Tibial nerve (tissue), 4 donors: ENCODE data around the gene RABL3. TPM values are rescaled to one million over a fixed set of nuclear protein-coding genes. Genes with fewer than 3 reads are reported as not detected.

Experiments used
- DNase-seq, 2 donors: peaks; one replicate each; pipeline ENCODE4 v3.0.0-alpha.2; 2019; ENCODE audit warnings: low spot score in 2 of 2
- H3K27ac ChIP-seq, 4 donors: fragments of 200-600 bp; sonication (generic) in 3 of 4; one replicate each; pipeline ENCODE4 v1.5.1; 2017 to 2019; ENCODE audit warnings: mild to moderate bottlenecking in 1 of 4
- H3K27me3 ChIP-seq, 2 donors: fragments of 200-600 bp; sonication (generic) in 1 of 2; one replicate each; pipeline versions ENCODE4 v1.5.1 to v1.6.0; 2017 to 2019
- H3K36me3 ChIP-seq, 3 donors: fragments of 200-600 bp; sonication (generic); one replicate each; pipeline ENCODE4 v1.5.1; 2018 to 2019
- H3K4me1 ChIP-seq, 4 donors: fragments of 200-600 bp; sonication (generic) in 3 of 4; one replicate each; pipeline ENCODE4 v1.5.1; 2017 to 2019
- H3K4me3 ChIP-seq, 4 donors: fragments of 200-600 bp; sonication (generic) in 3 of 4; one replicate each; pipeline ENCODE4 v1.5.1; 2017 to 2019; ENCODE audit warnings: mild to moderate bottlenecking in 1 of 4, moderate library complexity in 1 of 4
- H3K9me3 ChIP-seq, 4 donors: fragments of 200-600 bp; sonication (generic) in 3 of 4; one replicate each; pipeline ENCODE4 v1.5.1; 2017 to 2019
- EP300 ChIP-seq, 2 donors: sonication (generic); formaldehyde crosslinking; IDR thresholded peaks; one replicate each; pipeline ENCODE4 v1.6.1; 2017; ENCODE audit warnings: antibody characterized with exemption in 2 of 2, mild to moderate bottlenecking in 1 of 2
- POLR2A ChIP-seq, 2 donors: fragments of 450-650 bp; IDR thresholded peaks; one replicate each; pipeline ENCODE4 v1.6.1; 2017; ENCODE audit warnings: antibody characterized with exemption in 2 of 2, mild to moderate bottlenecking in 2 of 2, moderate library complexity in 2 of 2
- WGBS, 2 donors: methylation state at CpG; one replicate each; pipeline ENCODE4 v1.1.5; 2018; 5-methylcytosine and 5-hydroxymethylcytosine counted together
- total RNA-seq, 4 donors: library from RNA; depleted of rRNA; stranded (reverse); fragments of >200 nt; gene quantifications; one replicate each; pipeline ENCODE4 v1.1.0, GENCODE V29; 2016
- TF ChIP-seq, protein P1 (sequence below), 5 experiments: fragments of 200-600 bp in 3 of 5; fragments of 450-650 bp in 2 of 5; sonication (generic) in 3 of 5; IDR thresholded peaks; one replicate each; pipeline ENCODE4 v1.5.1; 2016 to 2019; ENCODE audit warnings: antibody characterized with exemption in 5 of 5, mild to moderate bottlenecking in 3 of 5, moderate library complexity in 2 of 5

Gene RABL3
- total RNA-seq, 4 donors from 2014 or later = 10.8 to 17.6 (median 15.0) TPM

DNA sequence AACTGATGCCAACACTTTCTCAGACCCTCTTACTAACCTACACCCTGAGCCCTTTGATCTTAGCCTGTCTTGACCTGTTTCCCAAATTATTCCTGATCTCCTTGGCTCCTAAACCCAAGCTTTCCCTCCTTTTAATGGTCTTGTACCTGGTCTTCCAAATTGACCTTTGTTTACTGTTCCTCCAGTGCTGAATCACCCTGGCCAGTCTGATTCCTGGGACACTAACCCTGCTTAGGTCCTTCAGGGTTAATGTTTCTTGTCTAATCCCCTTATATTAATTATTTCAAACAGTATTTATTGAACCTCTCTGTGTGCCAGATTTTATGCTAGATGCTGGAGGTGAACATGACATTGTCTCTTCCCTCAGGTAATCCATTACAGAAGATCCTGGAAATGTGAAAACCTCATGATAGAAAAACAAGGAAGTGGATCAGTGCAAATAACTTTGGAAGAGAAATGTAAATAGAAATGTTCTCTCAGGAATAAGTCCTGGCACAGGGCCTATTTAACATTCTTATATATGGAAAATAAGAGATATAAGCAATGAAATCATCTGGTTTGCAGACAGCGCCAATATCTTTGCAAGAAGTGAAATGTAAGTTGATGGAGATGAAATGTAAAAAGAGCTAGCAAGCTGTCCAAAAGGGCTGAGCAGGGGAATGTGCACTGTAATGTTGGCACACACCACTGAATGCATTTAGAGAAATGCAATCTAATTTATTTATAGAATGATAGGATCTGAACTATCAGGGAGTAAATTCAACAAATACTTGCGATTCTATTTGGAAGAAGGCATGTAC, 81.0 kb downstream of the RABL3 start:
- Histone ChIP-seq H3K9me3 (no peaks in the 10 kb centered on the region), H3K4me3 (no peak overlapping the region), H3K36me3 (no peaks in the 10 kb centered on the region), H3K27me3 (no peaks in the 10 kb centered on the region), H3K27ac (no peak overlapping the region), H3K4me1 (no peaks in the 10 kb centered on the region)
- DNase-seq = no peak
- TF ChIP-seq, protein P1, sequence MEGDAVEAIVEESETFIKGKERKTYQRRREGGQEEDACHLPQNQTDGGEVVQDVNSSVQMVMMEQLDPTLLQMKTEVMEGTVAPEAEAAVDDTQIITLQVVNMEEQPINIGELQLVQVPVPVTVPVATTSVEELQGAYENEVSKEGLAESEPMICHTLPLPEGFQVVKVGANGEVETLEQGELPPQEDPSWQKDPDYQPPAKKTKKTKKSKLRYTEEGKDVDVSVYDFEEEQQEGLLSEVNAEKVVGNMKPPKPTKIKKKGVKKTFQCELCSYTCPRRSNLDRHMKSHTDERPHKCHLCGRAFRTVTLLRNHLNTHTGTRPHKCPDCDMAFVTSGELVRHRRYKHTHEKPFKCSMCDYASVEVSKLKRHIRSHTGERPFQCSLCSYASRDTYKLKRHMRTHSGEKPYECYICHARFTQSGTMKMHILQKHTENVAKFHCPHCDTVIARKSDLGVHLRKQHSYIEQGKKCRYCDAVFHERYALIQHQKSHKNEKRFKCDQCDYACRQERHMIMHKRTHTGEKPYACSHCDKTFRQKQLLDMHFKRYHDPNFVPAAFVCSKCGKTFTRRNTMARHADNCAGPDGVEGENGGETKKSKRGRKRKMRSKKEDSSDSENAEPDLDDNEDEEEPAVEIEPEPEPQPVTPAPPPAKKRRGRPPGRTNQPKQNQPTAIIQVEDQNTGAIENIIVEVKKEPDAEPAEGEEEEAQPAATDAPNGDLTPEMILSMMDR (IDR thresholded peaks at IDR 0.05) = no peak
- TF ChIP-seq POLR2A (IDR thresholded peaks at IDR 0.05) = no peak
- TF ChIP-seq EP300 (IDR thresholded peaks at IDR 0.05) = no peak
- WGBS, 2 donors = 29 to 31% methylated on average over 2 of the region's 2 CpGs

DNA sequence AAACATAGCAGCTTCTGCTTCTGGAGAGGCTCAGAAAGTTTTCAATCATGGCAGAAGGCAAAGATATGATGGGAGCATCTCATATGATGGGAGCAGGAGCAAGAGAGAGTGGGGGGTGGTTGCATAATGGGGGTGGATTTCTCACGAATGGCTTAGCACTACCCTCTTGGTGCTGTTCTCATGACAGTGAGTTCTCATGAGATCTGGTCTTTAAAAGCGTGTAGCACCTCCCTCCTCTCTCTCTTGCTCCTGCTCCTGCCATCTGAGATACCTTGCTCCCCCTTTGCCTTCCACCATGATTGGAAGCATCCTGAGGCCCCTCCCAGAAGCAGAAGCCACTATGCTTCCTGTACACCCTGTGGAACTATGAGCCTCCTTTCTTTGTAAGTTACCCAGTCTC, 82.5 kb downstream of the RABL3 start:
- Histone ChIP-seq H3K4me1 (no peaks in the 10 kb centered on the region), H3K9me3 (no peaks in the 10 kb centered on the region), H3K4me3 (no peak overlapping the region), H3K27me3 (no peaks in the 10 kb centered on the region), H3K27ac (no peak overlapping the region), H3K36me3 (no peaks in the 10 kb centered on the region)
- no peak for DNase-seq
- TF ChIP-seq, protein P1 (IDR thresholded peaks at IDR 0.05) = no peak
- TF ChIP-seq POLR2A (IDR thresholded peaks at IDR 0.05) = no peak
- no peak for TF ChIP-seq EP300 (IDR thresholded peaks at IDR 0.05)
- 82 to 97% methylated on average over 2 of the region's 2 CpGs for WGBS, 2 donors

DNA sequence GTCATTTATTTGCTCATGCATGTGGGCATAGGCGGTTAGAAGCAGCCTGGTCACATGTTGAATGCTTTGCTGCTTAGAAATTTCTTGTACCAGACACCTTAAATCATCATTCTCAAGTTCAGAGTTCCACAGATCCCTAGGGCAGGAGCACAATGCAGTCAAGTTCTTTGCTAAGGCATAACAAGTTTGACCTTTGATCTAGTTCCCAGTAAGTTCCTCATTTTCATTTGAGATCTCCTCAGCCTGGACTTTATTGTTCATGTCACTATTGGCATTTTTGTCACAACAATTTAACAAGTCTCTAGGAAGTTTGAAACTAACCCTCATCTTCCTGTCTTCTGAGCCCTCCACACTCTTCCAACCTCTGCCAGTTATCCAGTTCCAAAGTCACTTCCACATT, 83.0 kb downstream of the RABL3 start:
- H3K27ac ChIP-seq = no peak overlapping the region
- H3K36me3 ChIP-seq = no peaks in the 10 kb centered on the region
- no peak for DNase-seq
- TF ChIP-seq POLR2A (IDR thresholded peaks at IDR 0.05) = no peak
- TF ChIP-seq EP300 (IDR thresholded peaks at IDR 0.05) = no peak
- TF ChIP-seq, protein P1 (IDR thresholded peaks at IDR 0.05) = no peak
- no peaks in the 10 kb centered on the region for H3K4me1 ChIP-seq
- H3K4me3 ChIP-seq = no peak overlapping the region
- H3K9me3 ChIP-seq = no peaks in the 10 kb centered on the region
- WGBS, 2 donors = 74 to 83% methylated on average over 1 of the region's 1 CpG
- no peaks in the 10 kb centered on the region for H3K27me3 ChIP-seq

DNA sequence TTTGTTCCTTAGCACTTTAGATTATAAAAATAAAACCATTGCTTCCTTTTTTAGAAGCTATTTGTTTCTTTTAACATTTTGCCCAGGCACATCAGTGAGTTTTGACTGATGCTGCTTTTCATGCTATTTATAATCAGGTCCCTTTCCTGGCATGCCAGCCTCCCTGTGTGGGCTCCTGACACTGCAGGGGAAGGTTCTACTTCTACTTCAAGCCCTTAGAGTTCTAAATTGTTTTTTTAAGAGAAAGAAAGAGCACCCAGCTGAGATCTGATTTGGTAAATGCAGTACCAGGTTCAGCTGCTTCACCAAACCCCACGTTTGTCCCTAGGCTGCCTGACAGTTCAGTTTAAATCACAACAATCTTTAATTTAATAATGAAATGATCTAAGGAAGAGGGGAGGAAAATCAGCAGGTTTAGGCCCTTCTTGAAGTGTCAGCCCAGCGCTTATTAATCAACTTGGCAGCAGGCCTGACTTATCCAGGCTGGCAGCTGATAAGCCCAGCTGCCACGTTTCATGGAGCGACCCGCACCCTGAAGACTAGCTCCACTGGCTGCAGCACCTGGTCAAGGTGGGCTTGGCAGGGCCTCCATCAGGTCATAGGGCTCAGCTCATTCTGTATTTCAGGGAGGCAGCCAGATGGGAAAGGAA, 89.3 kb downstream of the RABL3 start:
- TF ChIP-seq POLR2A (IDR thresholded peaks at IDR 0.05) = no peak
- no peak for TF ChIP-seq EP300 (IDR thresholded peaks at IDR 0.05)
- TF ChIP-seq, protein P1 (IDR thresholded peaks at IDR 0.05) = no peak
- no peak overlapping the region for H3K4me3 ChIP-seq
- H3K9me3 ChIP-seq = no peaks in the 10 kb centered on the region
- no peaks in the 10 kb centered on the region for H3K27me3 ChIP-seq
- 78 to 79% methylated on average over 5 of the region's 5 CpGs for WGBS, 2 donors
- H3K36me3 ChIP-seq = no peaks in the 10 kb centered on the region
- no peak for DNase-seq
- H3K27ac ChIP-seq = no peak overlapping the region
- no peaks in the 10 kb centered on the region for H3K4me1 ChIP-seq

DNA sequence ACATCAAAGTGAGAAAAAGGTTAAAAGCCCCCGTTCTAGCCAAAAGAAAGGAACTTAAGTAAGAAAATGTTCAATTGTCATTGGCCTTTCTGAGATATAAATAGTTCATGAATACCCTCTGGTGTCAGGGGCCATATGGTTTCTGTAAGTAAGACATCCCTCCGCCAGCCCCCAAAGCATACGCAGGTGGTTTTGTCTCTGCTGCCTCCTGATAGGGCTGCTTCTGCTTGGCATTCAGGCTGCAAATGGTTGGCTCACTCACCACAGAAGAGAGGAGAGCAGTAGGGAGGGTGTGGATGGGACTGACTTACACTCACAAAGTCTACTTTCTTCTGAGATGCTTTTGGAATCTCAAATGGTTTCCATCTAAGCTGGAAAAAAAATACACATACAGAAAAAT, 90.0 kb downstream of the RABL3 start:
- Histone ChIP-seq H3K4me1 (no peaks in the 10 kb centered on the region), H3K27me3 (no peaks in the 10 kb centered on the region), H3K4me3 (no peak overlapping the region), H3K27ac (no peak overlapping the region), H3K36me3 (no peaks in the 10 kb centered on the region), H3K9me3 (no peaks in the 10 kb centered on the region)
- no peak for TF ChIP-seq EP300 (IDR thresholded peaks at IDR 0.05)
- TF ChIP-seq, protein P1 (IDR thresholded peaks at IDR 0.05) = no peak
- no peak for TF ChIP-seq POLR2A (IDR thresholded peaks at IDR 0.05)
- WGBS, 2 donors = 70 to 79% methylated on average over 3 of the region's 3 CpGs
- DNase-seq = no peak
